NCI-H146 treated with DMSO at 0.1 percent for 48 hours (cell line): ENCODE data around the gene AFG1L.
"Not testable (repeated sequence)": the region's sequence is repeated elsewhere in the genome, so short reads cannot be mapped to it uniquely, and the experiment has no call there.

Source experiments
- DNase-seq: peaks from one replicate; lab custom pipeline; 2025; ENCODE audit not compliant: unreplicated experiment; lab: John Stamatoyannopoulos, UW

AFG1L gene

GRCh38 chr6:108449717-108450116 lies 154.9 kb downstream of the AFG1L start:
- DNase-seq, result not testable (repeated sequence)

- no peak for DNase-seq
These were observed 157.0 kb downstream of the AFG1L start for GRCh38 chr6:108451816-108452215.

DNA sequence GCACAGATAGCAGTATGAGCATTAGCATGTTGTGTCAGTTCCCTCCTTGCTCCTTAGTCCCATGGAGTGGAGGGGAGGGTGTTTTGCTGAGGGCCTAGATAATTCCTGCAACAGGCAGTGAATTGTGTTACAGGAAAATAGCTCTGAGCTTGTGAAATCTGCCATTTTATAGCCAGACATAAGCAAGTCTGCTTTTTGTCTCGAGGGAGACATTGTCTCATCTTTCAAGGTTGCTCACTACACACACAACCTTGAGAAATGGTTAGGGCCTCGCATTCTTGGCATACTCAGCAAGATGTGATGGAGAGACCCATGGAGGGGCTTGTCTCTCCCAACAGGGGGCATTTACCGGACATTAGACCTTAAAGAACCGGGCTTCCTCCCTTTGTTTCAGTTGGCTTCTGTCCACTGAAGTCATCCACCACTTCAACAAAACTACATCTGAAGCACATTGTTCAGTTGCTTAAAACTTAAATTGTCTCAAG lies 157.9 kb downstream of the AFG1L start:
- no peak for DNase-seq

GRCh38 chr6:108453601-108454185 lies 158.8 kb downstream of the AFG1L start:
- no peak for DNase-seq

GRCh38 chr6:108454356-108454755 lies 159.5 kb downstream of the AFG1L start:
- DNase-seq, result no peak

GRCh38 chr6:108455688-108456087 lies 160.8 kb downstream of the AFG1L start:
- no peak for DNase-seq

GRCh38 chr6:108463784-108464183 lies 168.9 kb downstream of the AFG1L start:
- no peak for DNase-seq

DNA sequence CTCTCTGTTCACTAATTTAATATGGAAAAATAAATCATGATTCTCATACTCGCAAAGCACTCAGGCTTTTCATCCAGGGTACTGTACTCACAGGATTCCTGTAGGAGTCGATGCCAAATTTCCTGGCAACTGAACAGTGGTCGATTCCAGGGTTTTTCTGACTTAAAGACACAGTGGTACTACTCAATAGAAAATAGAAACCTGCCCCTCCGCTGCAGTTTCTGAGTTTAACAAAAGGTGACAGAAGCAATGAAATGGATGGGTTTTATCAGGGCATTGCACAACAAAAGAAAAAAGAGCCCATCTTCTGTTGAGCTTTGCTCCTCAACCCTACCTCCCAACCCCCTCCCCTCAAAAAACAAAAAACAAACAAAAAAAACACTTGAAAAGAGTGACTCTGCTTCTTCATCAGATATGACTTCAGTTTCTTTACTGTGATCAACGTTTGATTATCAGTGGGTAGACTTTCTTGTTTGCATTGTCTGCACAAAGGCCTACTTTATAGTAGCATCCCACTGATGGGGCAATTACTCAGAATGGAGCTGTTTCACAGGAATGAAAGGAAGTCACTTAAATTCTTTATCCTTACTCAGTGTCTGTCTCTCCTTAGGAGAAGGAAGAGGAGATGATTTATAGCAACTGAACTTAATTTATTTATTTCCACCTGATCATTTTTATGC lies 169.7 kb downstream of the AFG1L start:
- peak; percentile 3 for DNase-seq

- no peak for DNase-seq
These were observed 170.2 kb downstream of the AFG1L start for GRCh38 chr6:108465098-108465495.

DNA sequence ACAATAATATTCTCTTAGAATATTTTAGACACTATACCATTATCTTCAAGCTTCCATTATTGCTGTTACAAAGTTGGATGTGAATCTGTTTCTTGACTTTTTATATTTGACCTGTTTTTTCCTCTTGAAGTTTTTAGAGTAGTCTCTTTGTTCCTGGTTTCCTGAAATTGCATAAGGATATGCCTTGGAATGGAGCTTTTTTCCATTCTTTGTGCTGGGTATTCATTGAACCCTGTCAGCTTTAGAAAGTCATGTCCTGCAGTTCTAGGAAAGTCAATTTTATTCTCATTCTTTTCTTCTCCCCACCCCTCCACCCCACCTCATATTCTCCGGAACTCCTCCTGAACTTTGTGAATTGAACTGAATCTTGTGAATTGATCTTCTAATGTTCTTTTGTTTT lies 173.5 kb downstream of the AFG1L start:
- DNase-seq, result no peak

- no peak for DNase-seq
These were observed 174.5 kb downstream of the AFG1L start for GRCh38 chr6:108469316-108469715.

DNA sequence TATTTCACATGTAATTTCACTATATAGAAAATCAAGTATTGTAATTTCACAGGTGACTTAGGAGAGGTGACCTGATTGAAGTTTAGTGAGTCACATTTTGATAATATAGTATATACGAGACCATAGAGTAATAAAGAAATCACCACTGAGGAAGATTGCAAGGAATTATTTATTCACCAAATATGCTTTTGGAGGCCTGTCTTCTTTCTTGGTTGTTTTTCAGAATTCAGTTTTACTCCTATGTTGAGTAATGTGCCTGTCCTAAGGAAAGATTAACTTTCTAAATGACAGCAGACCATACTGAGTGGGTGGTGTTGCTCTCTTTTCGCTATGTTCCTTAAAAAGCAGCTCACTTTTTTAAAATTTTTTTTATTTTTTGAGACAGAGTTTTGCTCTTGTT lies 178.3 kb downstream of the AFG1L start:
- no peak for DNase-seq

DNA sequence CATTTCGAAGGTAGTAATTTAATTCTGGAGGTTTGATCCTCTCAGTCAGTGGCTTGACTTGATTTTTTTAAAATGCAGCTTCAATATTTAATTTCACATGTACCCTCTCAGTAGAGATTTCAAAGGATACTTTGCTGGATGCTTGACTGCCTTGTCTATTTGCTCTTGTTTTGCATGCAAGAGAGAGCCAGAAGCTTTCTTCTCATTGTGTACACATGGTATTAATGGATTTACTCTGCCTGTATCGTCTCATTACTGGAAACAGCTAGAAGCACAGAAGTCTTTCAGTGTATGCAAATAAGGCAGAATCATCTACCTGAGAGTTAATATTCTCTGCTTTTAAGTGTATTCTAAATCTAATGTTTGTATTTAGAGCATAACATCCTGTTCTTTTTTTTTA lies 181.5 kb downstream of the AFG1L start:
- DNase-seq, result peak; percentile 74

- peak; percentile 59 for DNase-seq
These were observed 182.1 kb downstream of the AFG1L start for GRCh38 chr6:108476847-108477430.

DNA sequence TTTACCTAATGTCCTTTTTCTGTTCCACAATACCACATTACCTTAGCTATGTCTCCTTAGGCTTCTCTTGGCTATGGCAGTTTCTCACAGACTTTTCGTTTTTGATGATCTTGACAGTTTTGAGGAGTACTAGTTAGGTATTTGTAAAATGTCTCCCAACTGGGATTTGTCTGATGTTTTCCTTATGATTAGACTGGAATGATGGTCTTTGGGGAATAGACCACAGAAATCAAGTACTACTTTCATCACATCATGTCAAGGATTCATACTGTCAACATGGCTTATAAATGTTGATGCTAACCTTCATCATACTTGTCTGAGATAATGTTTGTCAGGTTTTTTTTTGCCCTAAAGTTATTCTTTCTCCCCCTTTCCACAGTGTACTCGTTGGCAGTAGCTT lies 187.7 kb downstream of the AFG1L start:
- no peak for DNase-seq

- DNase-seq, result no peak
These were observed 189.2 kb downstream of the AFG1L start for GRCh38 chr6:108484016-108484415.

DNA sequence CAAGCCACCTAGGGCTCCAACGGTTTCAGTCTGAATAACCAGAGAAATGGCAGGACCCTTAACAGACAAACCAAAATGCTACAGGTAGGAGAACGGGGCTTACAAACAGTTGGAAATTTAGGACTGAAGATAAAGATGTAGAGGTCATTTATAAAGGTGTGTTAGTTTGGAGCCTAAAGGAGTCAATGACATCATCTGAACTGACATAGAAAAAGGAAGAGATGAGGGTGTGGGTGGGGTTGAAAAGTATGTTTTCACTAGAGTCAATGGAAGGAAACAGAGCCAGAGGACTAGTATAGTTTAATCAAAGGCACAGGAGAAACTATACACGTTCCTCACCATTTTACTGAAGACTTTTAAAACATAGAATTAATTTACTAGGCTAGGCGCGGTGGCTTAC lies 194.8 kb downstream of the AFG1L start:
- no peak for DNase-seq

DNA sequence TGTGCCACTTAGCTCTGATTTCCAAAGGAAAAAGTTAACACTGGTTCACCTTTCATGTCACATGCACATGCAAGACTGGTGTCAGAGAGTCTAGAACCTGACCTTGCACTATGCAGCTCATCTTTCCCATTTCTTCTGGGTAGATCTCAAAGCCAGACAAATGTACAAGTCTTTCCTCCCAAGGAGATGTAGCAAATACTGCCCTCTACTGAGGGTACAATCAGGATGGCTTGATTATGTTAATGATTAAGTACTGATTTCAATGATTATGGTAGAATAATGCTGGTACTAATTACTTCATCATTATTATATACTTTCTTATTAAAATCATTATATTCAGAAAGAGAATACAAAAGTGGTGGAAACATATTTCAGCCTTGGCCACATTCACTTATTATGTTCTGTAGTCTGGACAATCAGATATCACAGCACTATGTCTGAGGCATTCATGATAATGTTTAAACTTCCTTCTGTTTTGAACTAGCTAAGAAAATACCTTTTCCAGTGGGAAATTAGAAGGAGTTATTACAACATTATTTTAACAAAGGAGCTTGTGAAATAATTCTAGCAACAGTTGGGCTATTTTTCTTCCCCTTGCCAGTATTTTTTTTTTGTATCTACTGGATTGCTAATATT lies 197.4 kb downstream of the AFG1L start:
- DNase-seq, result peak; percentile 8

DNA sequence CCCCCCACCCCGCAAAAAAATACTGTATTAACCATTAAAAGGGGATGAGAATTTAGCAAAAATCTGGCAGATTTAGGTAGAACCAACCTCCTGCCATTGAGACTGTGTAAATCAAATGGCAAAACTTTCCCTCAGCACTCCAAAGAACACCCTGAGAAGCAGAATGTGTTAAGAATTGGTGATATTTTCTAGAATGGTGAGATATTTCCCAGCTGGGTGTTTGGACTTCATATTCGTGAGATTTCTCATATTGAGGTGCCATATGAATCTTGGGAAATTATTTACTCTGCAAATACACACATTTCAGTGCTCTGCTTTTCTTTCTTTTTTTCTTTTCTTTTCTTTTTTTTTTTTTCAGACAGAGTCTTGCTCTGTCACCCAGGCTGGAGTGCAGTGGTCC lies 199.6 kb downstream of the AFG1L start:
- DNase-seq, result no peak

- DNase-seq, result peak; percentile 7
These were observed 203.0 kb downstream of the AFG1L start for GRCh38 chr6:108497883-108498282.

- no peak for DNase-seq
These were observed 206.7 kb downstream of the AFG1L start for GRCh38 chr6:108501559-108501958.

DNA sequence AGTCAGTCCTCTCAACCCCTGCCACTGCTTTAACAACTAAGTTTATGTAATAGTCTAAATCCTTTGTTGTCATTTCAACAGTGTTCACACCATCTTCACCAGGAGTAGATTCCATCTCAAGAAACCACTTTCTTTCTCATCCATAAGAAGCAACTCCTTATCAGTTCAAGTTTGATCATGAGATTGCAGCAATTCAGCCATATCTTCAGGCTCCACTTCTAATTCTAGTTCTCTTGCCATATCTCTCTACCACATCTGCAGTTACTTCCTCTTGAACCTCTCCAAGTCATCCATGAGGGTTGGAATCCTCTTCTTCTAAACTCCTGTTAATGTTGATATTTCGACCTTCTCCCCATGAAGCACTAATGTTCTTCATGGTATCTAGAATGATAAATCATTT lies 208.0 kb downstream of the AFG1L start:
- no peak for DNase-seq
